Endometrial microvascular endothelial cells (primary cell): ENCODE results near the gene EIF6. TPM values are rescaled to one million over a fixed set of nuclear protein-coding genes. Genes with fewer than 3 reads are reported as not detected.
"Not testable (repeated sequence)": the region's sequence is repeated elsewhere in the genome, so short reads cannot be mapped to it uniquely, and the experiment has no call there.

ENCODE experiments used
- in situ Hi-C: cut with HindIII; loops from 2 replicates; pipeline ENCODE4 v1.10.0; 2017; ENCODE audit warnings: low sequenced_read_pairs, low pct_unique_long_range_greater_than_20kb; ENCODE audit errors: inconsistent ontology term
- total RNA-seq: library from RNA; depleted of rRNA; stranded (reverse); fragments of >200 nt; gene quantifications from one replicate; pipeline ENCODE4 v1.2.3, GENCODE V29; 2015; ENCODE audit errors: inconsistent ontology term

The EIF6 gene
- total RNA-seq, 1 donor from 2014 or later: 220 TPM

DNA sequence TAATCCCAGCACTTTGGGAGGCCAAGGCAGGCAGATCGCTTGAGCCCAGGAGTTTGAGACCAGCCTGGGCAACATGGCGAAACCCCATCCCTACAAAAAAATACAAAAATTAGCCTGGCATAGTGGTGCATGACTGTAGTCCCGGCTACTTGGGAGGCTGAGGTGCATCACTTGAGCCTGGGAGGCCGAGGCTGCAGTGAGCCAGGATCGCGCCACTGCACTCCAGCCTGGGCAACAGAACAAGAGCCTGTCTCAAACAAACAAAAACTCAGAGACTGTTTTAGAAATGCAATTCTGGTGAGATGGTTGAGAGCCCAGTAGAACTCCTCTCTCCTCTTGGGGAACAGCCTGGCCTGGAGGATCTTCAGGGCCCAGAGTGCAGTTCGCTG lies 31.1 kb upstream of the EIF6 start:
- in situ Hi-C loops: not testable (repeated sequence)

GRCh38 chr20:35314816-35315631 lies 30.5 kb upstream of the EIF6 start:
- in situ Hi-C loops: no loop called here

- in situ Hi-C loops: no loop called here
Measured at GRCh38 chr20:35312318-35312717, 27.7 kb upstream of the EIF6 start.

GRCh38 chr20:35311822-35312221 lies 27.2 kb upstream of the EIF6 start:
- in situ Hi-C loops: no loop called here

DNA sequence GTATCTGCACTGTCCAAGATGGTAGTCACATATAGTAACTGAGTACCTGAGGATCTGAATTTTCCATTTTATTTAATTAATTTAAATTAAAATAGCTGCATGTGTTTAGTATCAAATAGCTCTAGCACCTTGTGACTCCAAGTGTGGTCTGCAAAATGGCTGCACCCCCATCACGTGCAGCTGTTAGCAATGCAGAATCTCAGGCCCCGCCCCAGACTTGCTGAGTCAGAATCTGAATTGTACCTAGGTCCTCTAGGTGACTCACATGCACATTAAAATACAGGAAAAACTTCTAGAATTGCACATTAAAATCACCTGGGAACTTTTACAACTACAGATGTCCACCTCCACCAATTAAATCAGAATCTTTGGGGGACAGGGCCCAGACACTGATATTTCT lies 26.8 kb upstream of the EIF6 start:
- in situ Hi-C loops: no loop called here

DNA sequence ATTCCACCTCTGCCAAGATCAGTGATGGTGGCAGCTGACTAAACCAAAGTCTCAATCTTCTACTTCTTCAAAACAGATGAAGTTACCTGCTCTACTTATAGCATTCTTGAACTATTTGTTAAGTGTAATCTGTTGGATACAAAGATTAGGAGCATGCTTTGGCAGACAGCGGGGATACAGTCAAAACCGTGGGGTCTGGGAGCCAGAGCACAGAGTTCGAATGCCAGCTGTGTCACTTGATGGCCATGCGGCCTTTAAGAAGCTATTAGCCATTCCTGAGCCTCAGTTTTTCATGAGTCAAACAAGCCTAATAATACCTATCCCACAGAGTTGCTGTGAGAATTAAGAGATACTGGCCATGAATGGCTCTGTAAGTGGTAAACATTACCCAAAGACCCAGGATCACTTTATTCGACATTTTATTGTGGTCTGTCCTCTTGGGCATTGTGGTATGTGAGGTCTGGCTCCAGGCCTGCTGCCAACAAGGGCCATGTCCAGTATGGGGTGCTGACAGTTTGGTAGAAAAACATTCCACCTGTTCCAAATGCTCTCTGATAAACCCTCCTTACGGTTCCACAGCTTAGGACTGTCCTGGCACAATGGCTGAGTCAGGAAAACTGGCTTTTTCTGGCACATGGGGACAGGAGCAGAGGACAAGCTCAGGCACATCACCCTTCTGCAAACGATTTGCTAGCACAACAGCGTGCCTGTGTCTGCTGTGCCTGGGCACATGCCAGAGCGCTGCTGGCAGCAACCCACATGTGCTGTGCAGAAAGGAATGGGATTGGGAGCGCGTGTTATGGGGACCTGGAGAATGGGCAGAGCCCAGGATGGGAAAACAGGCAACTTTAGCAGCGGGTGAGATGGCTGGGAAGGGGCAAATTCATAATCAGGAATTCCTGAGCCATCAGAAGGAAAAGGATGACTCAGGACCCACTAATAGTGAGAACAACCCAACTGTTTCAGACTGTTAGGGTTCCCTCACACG lies 23.4 kb upstream of the EIF6 start:
- in situ Hi-C loops: no loop called here

GRCh38 chr20:35306931-35307517 lies 22.5 kb upstream of the EIF6 start:
- in situ Hi-C loops: no loop called here

GRCh38 chr20:35305682-35306556 lies 21.3 kb upstream of the EIF6 start:
- in situ Hi-C loops: no loop called here

- in situ Hi-C loops: no loop called here
Measured at GRCh38 chr20:35304956-35305355, 20.4 kb upstream of the EIF6 start.

- in situ Hi-C loops: no loop called here
Measured at GRCh38 chr20:35303735-35304491, 19.3 kb upstream of the EIF6 start.

GRCh38 chr20:35303382-35303734 lies 18.8 kb upstream of the EIF6 start:
- in situ Hi-C loops: no loop called here

DNA sequence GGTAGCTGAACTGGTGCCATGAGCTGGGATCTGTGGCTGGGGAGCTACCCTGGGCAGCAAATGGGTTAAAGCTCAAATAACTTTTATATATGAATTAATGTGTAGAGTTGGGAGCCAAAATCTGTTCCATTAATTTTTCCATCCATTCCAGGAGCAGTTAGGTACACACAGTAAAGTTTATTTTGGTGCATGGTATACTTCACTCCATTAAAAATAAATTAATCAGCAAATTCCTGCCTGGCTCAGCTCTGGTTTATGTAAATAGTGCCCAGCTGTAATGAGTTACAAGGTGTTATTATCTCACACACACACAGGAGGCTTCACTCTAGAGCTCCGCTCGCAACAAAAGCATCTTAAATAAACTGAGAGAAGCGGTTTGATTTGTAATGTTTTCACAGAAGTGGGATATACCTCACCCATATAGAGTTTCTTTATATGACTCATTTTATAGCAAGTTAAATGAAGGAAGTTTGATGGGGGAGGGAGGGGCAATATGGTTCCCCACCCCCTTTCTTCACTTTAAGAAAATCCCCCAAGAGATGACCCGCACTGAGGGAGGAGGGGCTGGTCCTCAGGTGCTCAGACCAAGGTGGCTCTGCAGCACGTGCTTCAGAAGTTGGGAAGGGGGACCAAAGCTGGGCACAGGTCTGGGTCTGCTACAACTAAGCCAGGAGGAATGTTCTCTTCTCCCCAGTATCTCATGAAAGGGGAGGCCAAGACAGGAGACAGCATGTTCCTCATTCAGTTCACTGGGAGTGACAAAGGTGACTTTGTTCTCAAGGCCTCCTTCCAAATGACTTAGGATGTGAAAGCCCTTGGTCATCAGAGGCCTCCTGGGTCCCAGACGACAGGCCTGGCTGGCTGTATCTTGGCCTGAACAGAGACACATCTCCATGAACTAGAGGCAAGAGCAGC lies 18.1 kb upstream of the EIF6 start:
- in situ Hi-C loops: no loop called here

DNA sequence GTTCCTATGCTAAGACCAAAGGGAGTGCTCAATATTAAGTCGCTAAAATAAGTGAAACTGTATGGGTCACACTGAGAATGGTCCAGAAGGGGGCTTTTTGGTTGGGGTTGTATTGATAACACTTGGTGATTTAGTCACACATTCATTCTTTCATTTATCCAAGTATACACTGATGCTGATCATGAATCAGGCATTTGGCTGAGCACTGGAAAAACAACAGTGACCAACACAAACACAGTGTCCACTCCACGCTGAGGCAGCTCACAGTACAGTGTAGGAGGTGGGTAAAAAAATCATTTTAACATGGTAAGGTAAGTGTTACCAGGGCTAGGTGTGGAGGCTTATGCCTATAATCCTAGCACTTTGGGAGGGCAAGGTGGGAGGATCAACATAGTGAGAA lies 16.9 kb upstream of the EIF6 start:
- in situ Hi-C loops: no loop called here

GRCh38 chr20:35300469-35301262 lies 16.1 kb upstream of the EIF6 start:
- in situ Hi-C loops: no loop called here

DNA sequence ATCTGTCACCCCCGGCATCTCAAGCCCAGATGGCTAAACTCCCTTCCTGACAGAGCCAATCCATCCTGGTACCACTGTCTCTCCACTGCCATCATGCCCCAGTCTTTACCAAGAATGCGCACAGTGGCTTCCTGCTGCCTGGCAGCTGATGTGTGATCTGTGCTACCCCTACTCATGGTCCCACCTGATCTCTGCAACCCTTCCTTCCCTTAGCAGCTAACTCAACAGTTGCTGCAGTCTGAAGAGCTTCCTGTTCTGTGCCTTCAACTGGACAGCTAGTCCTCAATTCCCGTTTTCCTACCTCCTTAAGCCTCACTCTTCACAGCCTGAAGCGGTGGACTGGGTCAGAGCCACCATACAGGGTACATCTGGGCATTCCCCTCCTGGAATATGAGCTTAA lies 15.2 kb upstream of the EIF6 start:
- in situ Hi-C loops: no loop called here

GRCh38 chr20:35298264-35298663 lies 13.7 kb upstream of the EIF6 start:
- in situ Hi-C loops: no loop called here
